Islet of Langerhans (tissue), 1 donor: ENCODE results near the gene KLHL2.
A peak's percentile ranks its signal among the peaks of the same experiment; 100 is the strongest.
"Not testable (repeated sequence)": the region's sequence is repeated elsewhere in the genome, so short reads cannot be mapped to it uniquely, and the experiment has no call there.

Source experiments
- FAIRE-seq: peaks from one replicate; lab custom pipeline; 2011; peaks lifted over from hg19 to GRCh38; lab: Jason Lieb, UNC

KLHL2 gene

DNA sequence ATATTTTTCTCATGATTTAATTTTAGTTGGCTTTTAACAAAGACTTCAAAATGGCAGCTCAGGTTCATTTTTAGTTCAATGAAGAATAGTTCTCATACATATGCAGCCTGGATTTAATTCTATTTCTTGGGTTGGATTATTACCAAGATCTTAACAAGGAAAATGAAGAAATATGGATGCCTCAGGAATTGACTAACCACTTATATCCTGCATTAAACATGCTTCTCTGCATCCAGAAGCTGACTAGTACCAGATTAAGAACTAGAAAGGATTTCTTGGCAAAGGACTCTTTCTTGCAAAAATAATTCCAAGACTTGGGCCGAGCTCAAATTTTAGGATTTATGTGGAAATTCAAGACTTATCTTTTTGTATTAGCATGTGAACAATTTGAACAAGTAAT is 5.6 kb upstream of the KLHL2 start:
- FAIRE-seq: no peak

DNA sequence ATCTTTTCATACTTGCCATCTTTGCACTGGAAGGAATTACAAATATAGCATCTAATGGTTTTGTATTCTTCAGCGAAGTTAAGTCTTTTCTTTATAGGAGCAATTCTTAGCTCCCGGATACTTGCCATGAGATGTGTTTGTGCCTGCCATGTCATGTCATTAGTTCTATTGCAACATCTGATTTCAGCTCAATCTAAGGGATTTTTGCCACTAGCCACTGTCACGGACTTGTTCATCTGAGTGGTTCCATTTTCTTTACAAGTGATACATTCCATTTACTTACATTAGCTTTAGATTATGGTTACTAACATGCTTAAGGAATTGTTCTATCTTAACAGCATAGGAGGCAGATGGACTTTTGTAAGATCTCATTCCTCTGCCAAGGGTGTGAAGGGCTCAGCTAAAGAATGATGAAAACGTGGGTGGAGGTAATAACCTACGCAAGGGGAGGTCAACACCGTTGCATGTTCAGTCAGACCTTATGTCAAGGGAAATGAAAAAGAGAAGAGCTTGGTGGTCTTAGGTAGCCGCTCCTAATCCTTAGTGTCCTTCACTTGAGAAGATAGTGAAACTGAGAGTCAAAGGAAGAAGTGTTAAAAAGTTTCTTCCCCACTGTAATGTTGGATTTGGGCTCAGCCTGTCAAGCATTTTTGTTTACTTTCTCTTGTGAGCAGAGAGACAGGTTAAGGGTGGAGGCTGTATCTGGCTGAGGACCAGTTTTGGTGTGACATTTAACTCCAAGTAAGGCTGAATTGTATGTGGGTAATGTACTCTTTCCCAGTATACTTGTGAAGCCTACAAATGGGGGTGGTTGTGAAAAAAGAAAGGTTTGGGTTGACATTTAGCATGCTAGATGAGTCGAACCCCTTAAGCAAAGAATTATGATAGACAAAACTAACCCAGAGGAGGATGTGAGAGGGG is 3.6 kb upstream of the KLHL2 start:
- FAIRE-seq: no peak

DNA sequence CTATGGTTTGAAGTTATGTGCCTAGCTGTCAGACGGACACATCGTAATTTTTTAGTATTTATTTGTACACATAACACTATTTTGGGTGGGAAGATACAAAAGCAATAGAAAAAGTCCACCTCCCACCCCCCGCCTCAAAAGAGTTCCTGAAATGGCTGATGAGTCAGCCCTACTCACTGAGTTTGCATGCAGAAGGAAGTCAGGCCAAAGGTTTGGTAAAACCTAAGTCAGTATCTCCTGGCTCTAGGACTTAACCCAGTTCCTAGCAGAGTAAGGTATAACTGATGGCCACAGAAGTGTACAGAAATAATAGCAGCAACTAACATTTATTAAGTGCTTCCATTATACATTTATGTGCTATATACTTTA is 2.9 kb upstream of the KLHL2 start:
- FAIRE-seq: no peak

DNA sequence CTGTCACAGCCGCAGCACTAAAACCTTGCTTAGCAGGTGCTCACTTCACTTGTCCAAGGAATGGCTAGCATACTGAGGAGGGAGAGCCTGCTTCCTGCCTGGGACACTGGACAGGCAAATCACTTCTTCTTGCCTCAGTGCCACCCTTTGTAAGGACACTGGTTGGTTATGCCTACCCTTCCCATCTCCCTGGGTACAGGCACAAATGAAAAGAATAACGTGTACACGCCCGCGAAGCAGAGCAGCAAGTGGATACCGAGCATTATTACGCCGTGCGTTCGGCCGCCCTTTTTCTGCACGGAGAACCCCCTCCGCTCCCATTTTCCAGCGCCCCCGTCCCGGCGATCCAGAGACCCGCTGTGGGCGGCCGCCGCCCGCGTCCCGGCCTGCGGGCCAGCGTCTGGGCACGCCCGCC is 338 bp upstream of the KLHL2 start:
- FAIRE-seq: no peak

DNA sequence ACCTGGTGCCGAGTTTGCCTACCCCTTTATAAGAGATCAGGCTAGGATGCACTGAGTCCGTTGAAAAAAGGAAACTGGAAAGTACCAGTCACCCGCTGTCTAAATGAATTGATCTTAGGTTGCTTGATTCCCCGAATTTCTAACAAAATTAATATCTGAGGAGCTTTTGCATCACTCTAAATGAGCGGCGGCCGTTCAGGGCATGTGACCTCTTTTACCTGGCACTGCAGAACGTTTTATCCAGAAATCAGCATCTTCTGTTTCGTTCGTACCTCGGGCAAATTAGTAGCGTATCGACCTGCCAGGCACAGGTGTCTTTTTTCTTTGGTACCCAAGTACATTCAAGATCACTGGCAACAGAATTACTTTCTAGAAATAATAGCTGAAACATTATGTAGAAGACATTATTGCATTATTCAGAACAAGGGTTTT is 876 bp downstream of the KLHL2 start:
- FAIRE-seq: no peak

DNA sequence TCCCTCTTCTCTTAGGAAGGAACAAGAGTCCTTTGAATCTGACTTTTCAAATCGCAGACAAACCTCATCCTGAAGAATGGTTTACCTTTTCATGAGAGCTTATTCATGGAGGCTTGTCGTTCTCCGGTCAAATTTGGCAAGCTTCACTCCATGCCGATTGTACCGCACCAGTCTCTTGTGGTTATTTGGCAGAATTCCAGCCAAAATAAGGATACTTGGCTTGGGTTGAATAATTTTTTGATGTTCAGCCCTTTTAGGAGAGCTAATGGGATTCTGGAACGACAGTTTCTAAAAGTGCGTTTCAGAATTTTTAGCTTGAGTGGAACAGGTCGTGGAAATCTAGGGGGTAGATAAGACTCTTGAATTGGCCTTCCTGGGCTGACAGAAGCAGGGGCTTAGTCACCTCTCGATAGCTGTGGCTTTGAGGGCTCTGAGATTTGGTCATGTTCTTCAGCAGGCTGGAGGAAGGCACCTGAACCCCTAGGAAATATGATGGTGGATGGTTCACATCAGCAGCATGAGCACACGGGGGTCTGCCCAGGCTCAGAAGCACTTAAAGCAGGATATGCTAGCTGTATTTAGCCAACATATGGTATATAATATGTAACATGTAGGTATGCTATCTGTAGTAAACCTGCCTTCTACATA is 1.5 kb downstream of the KLHL2 start:
- FAIRE-seq: no peak

DNA sequence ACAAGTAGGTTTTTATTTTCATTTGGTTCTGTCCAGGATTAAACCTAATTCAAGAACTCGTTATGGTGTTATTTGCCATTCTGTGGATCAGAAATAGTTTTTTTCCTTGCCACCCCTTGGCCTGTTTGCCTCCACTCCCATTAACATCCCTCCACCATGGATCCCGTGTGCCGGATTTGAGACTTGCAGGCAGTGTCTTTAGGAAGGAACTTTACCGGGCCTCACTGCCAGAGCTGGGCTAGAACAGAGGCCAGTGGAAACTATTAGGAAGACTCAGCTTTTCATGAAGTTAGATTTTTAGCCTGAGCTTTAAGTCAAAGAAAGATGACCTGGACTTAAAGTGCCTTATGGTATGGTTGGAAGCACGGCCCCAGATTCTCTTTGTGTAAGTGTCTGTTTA is 2.4 kb downstream of the KLHL2 start:
- FAIRE-seq: no peak

DNA sequence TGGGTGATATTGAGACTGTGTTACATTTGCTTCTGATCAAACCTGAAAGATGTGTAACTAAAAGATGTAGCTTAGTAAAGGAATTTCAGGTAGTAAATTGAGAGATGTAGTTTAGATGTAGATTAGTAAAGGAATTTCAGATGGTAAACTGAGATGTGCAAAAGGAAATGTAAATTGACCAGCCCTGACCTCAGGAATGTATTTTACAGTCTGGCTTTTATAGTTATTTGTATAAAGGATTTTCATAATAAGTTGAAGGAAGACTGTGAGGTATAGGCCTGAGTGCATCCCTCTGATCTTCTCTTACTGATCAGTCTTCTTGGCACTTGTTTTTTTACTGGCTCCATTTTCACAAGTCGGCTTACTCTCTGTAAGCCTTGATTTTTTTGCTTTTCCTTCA is 3.2 kb downstream of the KLHL2 start:
- no peak for FAIRE-seq

DNA sequence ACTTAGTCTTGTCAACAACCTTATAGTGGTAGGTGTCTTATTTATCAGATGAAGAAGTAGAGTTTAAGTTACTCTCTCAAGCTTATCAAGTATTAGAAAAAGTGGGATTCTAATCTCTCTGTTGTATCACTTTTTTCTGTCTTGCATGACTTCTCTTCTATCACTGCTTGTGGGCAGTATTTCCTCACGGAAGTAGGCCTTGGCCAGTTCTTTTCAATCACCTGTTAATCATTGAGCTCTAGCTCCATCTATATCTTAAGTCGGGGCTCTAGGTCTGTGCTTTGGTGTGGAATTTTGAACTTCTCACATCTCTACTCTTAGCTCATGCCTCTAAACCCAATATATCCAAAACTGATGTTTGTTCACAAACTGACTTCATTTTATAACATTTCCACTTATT is 5.3 kb downstream of the KLHL2 start:
- FAIRE-seq: not testable (repeated sequence)

DNA sequence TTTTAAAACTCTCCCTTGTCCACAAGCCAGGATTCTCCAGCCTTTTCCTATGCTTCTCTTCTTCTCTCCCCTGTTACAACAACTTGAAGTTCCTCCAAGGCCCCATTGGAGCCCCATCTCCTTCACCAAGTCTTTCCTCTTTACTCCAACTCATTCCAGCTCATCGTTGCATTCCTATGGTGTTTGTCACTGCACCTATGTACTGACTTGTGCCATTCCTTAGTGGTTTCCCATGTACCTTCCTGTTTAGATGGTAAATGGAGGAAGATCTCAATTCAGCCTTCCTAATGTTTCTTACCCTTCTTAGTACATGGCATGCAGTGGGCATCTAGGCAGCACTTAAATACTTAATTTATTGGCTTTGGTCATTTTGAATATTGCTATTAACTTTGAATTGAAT is 6.0 kb downstream of the KLHL2 start:
- FAIRE-seq: not testable (repeated sequence)

DNA sequence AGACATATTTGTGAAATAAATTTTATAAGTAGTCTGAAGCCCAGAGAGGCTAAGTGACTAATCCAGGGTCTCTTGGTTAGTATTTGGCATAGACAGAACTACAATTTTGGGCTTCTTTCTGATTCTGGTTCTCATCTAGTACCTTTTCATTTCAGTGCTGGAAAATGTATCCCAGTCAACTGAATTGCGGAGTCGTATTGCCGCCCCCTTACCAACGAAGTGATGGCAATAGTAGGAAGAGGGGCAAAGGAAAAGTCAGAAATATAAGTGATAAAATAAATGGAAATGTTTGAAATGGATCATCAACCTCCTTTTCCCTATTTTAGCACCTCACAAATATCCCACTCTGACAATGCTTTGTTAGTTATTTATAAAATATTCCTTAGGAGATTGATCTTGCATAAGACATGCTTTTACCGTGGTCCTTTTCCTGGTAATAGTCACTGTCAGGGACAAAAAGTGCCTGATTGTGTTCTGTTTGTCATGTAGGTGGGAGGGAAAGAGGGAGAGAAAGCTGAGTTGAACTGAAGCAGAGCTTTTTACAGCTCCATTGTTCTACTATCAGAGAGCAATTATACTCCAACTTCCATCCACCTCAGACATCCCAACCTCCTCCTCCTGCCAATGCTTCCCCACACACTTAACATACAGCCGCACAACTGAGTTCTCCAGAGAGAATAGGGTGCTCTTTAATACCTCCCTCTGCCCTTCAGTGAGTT is 6.8 kb downstream of the KLHL2 start:
- FAIRE-seq: not testable (repeated sequence)

DNA sequence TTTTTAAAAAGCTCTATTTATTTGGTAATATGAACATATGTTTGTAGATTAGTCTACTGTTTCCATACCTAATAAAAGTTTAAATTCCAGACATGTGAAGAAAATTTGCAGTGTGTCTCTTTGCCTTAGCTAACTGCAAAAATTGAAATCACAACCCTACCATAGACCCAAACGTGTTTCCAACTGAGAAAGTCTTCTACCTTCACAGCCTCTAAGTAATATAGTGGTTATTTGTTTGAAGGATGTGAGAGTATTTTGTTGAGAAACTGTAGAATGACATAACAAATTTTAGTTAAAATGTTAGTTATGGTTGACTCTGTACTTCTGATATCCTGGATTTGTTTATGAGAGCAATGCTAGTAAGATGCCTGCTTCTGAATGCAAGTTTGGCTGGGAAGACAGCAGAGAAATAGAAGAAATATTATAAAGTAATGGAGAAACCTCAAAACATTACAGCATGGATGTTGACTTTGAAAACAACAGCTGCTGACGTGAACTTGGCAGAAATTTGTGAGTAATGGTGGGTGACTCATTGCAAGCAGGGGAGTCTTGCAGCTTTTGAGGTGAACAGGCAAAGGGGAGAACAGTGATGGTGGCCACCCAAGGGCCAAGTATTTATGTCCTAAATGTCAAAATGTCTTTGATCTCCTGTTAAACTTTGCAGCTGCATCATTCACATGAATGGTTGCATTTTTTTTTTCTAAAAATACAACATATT is 7.8 kb downstream of the KLHL2 start:
- not testable (repeated sequence) for FAIRE-seq

DNA sequence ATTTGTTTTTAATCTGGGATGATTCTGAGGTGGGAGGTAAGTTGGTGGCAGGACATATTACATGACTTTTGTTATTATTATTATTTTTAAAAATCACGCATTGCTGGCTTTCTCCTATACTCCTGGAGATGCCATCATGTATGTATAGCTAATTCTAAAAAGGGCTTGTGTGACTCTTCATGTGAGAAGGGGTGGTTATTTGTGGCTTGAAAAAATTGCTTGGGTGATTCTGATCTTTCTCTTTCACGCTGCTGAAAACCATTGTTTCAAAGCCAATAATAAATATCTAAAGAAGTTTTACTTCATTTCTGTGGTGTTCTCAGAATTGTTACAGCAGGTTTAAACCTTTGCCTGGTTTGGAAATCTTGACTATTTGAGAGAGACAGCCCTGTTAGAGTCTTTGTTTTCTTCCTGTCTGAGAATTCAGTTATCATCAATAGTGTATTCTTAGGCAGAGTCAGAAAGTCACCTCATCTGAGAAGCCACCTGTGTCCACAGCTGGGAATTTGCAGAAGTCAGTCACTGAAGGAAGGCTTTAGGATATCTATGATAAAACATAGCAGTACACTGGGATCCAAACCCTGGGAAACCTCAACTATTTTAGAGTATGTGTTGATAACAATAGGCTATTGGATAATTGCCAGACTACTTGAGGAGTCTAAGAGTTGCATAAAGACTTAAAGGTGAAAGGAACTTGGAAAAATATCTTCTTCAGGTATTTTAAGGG is 8.6 kb downstream of the KLHL2 start:
- not testable (repeated sequence) for FAIRE-seq

DNA sequence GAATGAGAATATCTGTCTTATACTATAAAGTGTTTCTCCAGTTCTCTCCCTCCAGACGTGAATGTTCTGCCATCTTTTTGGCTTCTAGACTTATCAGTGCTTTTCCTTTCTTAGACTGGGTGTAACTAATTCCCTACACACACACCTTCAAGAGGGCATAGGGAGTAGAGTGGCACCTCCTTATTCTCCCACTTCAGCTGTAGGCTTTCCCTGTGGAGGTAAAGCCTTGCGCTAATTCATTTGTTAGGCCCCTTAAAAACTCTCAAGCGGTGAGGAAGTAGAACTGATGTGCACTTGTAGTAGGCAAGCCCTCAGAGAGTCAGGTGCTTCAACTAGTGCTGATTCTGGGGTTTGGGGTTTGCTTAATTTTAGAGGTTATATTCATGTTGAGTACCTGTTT is 10.0 kb downstream of the KLHL2 start:
- FAIRE-seq: no peak

DNA sequence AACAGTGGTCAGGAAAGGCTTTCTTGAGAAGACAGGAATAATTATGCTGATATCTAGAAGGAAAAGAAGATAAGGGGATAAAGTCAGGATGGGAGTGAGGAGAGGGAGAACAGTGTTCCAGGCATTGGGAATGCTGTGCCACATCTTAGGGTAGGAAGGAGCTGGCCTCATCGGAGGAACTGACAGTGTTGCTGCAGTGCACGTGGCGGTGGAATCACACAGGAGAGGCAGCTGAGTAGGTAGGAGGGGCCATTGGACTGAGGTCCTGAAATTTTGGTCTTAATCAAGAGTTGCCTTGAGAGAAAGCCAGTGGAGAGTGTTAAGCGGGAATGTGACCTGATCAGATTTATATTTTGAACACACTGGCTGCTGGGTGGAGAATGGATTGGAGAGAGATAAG is 13.9 kb downstream of the KLHL2 start:
- FAIRE-seq: not testable (repeated sequence)

DNA sequence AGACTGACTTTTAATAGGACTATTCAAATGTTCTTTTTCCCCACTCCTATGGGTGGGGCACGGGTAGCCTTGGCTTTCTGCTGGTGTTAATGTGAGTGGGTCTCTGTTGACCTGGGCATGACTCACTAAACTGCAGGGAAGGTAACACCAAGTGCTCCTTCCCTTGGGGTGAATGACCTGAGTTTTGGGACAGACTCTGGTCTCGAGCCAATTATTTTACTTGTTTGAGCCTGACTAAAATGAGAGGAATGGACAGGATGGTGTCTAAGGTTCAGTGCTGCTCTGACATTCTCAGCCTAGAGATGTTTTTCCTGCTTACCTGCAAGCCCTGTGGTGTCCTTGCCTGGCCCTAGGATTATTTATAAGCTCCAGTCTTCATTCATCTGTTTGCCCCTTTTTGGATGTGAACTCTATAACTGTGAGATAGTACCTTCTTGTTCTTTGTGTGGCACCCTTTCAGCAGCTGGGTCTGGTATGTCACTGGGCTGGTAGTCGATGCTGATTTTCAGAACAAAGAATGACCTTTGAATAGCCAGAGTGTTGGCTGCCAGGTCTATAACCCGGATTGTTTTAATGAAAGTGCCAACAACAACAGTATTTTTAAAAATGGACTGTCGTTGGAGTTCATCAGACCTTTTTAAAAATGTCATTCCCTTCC is 14.8 kb downstream of the KLHL2 start:
- peak; percentile 5 for FAIRE-seq

DNA sequence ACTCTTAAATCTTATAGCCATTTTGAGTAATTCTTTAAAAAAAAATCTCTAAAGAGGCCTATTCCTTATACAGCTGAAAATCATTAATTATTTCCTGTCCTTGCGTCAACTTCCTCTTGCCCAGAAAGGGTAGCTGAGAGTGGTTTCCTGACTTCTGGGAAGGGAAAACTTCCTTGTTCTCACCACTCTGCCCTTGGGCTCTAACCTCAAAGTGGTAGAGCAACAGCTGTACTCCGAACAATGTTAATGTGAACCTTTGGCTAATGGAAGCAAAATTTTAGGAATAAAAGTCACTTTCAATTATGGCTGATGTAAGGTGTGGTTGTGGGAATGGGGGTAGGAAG is 15.3 kb downstream of the KLHL2 start:
- no peak for FAIRE-seq

DNA sequence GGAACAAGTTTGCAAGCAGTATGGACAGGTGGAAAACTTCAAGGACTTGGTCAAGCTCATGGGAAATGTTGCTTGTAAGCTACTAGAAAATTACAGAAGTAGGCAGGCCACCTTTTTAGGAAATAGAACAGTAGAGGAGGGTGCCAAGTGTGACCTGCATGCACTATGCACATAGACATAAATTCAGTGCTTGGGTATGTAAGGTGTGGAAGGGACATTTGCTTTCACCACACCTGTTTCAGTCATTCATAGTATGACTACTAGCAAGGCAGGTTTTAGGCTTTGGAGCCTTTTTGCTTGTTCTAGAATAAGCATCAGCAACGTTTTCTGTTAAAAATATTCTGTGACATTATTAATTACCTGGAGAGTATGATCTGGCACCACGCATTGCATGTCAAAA is 20.0 kb downstream of the KLHL2 start:
- FAIRE-seq: not testable (repeated sequence)

DNA sequence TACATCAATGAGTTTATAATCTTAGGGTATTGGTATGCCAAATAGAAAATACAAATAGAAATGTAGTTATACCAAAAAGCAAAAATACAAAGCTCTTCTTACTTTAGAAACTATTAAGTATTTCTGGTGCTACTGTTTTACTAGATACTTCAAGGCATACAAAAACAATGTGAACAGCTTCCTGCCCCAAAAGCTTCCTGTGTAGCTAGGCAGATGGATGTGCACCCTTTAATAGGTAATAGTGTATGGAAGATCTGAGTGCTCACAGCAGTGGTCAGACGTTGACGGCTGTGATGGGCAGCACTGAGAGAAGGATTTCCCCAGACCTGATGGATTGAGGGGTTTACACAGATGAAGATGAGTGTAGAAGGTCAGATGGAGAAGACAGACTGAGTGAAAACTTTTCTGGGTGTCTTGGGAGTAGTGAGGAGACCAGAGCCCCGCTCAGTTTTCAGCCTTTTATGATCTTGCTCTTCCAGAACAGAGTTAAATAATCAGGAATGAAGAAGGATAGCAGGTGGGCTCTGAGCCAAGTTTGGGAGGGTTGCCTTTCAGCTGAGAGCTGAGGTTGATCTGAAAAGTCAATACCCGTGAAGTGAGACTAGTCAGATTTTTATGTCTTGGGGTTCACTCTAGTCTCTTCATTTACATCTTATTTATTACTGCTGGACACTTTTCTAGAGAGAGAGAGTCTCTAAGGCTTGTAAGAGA is 22.3 kb downstream of the KLHL2 start:
- peak; percentile 96 for FAIRE-seq

DNA sequence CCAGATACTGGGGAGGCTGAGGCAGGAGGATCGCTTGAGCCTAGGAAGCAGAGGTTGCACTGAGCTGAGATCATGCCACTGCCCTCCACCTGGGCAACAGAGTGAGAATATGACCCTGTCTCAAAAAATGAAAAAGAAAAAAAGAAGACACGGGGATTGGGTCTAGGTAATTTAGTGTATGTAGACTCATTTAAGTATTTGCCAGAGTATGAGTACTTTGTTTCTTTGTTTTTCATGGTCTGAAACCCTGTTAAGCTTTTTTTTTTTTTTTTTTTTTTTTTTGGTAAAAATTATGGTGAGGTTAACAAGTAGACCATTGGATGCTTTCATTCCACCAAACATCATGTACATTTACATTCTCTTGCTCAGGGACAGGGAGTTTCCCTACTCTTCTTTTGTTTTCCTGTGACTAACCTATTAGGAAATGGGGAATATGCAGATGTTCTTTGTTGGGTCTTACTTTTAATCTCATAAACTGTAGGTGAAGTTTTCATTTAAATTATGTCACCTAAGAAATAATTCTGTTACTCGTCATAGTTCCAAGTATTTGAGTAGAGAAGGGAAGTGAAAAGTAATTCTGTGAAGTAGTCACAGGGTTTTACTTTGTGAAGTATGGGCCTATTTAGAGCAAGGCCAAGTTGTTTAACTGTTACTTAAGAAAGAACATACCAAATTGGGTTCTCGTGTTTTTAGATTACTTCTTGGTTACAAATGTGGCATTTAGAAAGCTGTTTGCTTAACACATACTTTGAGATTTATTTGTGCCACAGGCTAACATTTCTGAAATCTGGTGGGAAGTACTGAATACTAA is 25.5 kb downstream of the KLHL2 start:
- peak; percentile 78 for FAIRE-seq
